SU-DHL-6 (cell line): ENCODE data around the gene GH1.
"Not testable (repeated sequence)": the region's sequence is repeated elsewhere in the genome, so short reads cannot be mapped to it uniquely, and the experiment has no call there.

ENCODE experiments used
- EZH2phosphoT487 ChIP-seq: fragments of 200-600 bp; sonication (generic), shearing (Covaris generic); conservative IDR thresholded peaks from 2 replicates; pipeline ENCODE4 v1.6.1; 2018; ENCODE audit warnings: mild to moderate bottlenecking, antibody characterized with exemption, low read length, moderate library complexity, mixed read lengths
- TF ChIP-seq, protein P1 (sequence below): fragments of 200-600 bp; sonication (generic); IDR thresholded peaks from one replicate; pipeline ENCODE4 v1.5.1; 2017; ENCODE audit warnings: antibody characterized with exemption, mild to moderate bottlenecking, low read length, moderate library complexity; ENCODE audit not compliant: insufficient read depth, poor library complexity, severe bottlenecking

DNA sequence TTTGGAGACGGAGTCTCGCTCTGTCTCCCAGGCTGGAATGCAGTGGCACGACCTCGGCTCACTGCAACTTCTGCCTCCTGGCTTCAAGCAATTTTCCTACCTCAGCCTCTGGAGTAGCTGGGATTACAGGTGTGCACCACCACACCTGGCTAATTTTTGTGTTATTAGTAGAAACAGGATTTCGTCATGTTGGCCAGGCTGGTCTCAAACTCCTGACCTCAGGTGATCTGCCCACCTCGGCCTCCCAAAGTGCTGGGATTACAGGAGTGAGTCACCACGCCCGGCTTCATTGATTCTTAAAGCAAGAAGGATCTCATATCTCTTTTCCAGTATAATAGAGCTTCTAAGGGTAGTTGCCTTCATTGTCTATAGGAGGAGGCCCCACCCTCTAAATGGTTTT, 13.8 kb downstream of the GH1 start:
- TF ChIP-seq, protein P1, sequence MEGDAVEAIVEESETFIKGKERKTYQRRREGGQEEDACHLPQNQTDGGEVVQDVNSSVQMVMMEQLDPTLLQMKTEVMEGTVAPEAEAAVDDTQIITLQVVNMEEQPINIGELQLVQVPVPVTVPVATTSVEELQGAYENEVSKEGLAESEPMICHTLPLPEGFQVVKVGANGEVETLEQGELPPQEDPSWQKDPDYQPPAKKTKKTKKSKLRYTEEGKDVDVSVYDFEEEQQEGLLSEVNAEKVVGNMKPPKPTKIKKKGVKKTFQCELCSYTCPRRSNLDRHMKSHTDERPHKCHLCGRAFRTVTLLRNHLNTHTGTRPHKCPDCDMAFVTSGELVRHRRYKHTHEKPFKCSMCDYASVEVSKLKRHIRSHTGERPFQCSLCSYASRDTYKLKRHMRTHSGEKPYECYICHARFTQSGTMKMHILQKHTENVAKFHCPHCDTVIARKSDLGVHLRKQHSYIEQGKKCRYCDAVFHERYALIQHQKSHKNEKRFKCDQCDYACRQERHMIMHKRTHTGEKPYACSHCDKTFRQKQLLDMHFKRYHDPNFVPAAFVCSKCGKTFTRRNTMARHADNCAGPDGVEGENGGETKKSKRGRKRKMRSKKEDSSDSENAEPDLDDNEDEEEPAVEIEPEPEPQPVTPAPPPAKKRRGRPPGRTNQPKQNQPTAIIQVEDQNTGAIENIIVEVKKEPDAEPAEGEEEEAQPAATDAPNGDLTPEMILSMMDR, result not testable (repeated sequence)
- TF ChIP-seq EZH2phosphoT487, result not testable (repeated sequence)
